AG08396 (cell line): Measurements from ENCODE around the gene FABP2.
A peak's percentile ranks its signal among the peaks of the same experiment; 100 is the strongest.
"Not testable (repeated sequence)": the region's sequence is repeated elsewhere in the genome, so short reads cannot be mapped to it uniquely, and the experiment has no call there.

Experiments
- DNase-seq: peaks from one replicate; pipeline ENCODE4 v3.0.0; 2012; ENCODE audit warnings: low spot score, mixed read lengths

Gene FABP2

GRCh38 chr4:119310826-119311225, 11.1 kb downstream of the FABP2 start:
- no peak for DNase-seq

DNA sequence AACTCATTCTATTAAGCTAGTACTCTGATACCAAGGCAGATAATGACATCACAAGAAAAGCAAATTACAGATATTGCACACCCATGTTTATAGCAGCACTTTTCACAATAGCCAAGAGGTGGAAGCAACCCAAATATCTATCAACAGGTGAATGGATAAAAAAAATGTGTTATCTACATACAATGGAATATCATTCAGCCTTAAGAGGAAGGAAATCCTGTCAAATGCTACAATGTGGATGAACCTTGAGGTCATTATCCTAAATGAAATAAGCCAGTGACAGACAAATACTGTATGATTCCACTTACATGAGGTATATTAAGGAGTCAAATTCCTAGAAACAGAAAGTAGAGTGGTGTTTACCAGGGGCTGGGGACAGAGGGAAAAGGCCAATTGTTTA, 14.3 kb downstream of the FABP2 start:
- DNase-seq = no peak

DNA sequence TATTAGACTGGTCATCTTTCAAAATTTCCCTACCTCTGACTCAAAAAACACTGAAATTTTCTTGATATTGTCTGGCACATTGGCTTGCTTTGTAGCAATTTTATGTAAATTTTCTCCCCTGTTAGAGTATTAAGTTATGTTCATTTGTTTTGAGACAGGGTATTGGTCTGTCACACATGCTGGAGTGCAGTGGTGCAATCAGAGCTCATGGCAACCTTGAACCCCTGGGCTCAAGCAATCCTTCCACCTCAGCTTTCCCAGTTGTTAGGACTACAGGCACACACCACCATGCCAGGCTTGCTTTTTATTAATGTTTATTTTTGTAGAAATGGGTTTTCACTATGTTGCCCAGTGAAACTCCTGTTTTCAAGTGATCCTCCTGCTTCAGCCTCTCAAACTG, 17.5 kb downstream of the FABP2 start:
- no peak for DNase-seq

GRCh38 chr4:119303587-119304305, 18.2 kb downstream of the FABP2 start:
- DNase-seq = no peak

DNA sequence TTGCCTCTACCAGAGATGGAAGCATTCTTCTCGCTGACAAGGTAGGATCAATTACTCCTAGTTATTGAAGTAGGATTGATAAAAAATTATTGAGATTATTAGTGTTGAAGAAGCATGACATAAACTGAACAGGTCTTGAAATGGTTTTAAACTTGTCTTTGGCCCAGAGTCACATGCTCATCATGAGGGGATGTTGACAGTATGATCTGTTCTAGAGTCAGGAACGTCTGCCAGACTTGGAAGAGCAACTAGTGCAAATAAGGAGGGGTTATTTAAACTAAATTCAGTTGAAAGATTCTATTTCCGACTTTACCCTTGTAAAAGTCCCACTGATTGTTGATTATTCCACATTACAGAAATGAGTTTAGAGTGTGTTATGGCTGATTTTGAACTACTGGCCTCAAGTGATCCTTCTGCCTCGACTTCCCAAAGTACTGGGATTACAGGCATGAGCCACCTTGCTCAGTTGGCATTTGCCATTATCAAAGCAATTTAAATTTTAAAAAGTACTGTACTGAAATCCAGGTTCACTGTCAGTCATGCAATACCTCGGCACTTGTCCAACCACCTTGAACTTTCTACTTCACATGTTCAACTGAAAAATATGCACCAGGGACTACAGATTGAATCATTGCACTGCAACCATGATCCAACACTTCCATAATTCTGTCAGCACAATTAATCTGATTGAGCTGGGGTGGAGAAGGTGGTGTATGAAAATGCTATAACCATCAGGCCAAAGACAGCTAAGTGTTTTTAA, 19.7 kb downstream of the FABP2 start:
- no peak for DNase-seq

GRCh38 chr4:119300101-119300978, 21.6 kb downstream of the FABP2 start:
- DNase-seq = peak; percentile 93

DNA sequence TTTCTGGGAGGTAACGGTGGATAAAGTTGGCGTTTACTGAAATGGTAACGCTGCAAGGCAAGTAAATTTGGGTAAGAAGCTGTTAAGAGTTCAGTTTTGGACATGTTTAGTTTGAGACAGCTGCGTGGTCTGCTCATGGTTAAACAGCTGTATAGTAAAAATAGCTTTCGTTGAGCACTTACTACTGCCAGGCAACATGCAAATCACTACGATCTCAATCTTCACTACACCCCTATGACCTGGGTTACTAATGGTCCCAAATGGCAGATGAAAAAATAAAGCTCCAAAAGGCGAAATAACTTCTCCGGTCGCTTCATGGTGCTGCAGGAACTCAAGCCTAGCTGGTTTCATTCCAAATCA, 22.2 kb downstream of the FABP2 start:
- DNase-seq = no peak

- DNase-seq = peak; percentile 17
These were observed 22.7 kb downstream of the FABP2 start for GRCh38 chr4:119299260-119299671.

- no peak for DNase-seq
These were observed 24.1 kb downstream of the FABP2 start for GRCh38 chr4:119297795-119298194.

GRCh38 chr4:119296356-119296755, 25.6 kb downstream of the FABP2 start:
- no peak for DNase-seq

DNA sequence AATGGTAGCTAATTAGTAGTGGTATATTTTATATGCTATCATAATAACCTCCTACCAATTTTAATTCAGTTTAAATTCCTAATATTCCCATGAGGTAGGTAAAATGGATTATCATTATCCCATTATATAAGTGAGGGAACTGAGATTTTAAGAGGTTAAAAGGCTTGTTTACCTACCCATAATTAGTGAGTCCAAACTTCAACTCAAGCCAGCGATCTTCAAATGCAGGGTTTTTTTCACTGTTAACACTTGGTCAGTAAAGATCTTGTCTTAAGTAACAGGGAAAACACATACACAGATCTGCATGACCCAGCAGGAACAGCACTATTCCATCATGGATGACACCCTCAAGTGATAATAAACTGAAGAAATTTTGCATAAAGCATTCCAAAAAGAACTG, 31.3 kb downstream of the FABP2 start:
- DNase-seq = no peak

DNA sequence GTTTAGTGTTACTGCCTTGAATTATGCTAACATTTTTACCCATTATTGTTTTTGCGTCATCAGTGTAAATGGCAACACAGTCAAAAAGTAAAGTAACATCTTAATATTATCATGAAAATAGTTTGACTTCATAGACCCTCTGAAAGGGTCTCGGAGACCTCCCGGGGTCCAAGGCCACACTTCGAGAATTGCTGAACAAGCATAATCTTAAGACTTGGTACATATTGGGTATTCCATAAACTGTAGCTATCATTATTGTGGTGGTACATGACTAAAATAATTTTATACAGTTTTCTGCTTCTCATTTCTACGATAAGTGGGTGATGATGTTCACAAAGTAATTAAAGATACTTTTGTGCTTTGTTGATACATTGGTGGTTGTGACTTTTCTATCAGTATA, 32.6 kb downstream of the FABP2 start:
- no peak for DNase-seq

- peak; percentile 20 for DNase-seq
These were observed 35.4 kb downstream of the FABP2 start for GRCh38 chr4:119286377-119287002.

DNA sequence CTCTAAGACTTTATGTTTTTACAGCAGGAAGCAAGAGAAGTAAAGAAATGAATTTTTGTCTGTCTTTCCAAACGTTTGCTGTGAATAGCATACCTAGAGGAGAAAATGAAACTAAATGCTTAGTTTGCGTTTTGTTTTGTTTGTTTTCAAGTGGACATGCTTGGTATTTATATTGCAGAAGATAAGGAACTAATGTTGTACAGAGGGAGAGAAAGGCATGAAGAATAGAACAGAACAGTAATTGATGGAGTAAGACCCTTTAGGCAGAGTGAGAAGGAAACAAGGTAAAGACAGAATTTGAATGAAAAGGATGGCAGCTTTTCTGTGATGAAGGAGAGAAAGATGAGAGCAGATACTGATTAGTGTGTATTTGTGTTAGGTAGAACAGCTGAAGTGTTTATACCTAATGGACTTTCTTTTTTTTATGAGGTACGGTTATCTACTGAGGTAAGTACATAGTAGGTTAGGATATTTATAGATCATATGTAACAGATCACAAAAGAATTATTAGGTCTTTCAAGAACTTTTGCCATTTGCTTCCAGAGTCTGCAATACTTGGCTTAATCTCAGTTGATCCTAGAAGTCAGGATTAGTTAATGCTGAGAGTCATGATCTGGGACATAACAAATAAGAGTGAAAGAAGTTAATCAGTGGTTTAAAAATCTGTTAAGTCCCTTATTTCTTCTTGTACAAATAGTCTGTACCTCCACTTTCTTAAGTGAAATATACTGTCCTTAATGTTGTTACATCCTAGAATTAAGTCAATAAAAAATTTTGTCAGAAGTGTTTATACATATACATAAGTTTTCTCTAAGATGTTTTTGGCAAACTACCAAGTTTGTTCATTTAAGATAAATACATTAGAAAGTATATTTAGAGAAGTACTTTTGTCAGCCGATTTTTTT, 36.8 kb downstream of the FABP2 start:
- DNase-seq = no peak

DNA sequence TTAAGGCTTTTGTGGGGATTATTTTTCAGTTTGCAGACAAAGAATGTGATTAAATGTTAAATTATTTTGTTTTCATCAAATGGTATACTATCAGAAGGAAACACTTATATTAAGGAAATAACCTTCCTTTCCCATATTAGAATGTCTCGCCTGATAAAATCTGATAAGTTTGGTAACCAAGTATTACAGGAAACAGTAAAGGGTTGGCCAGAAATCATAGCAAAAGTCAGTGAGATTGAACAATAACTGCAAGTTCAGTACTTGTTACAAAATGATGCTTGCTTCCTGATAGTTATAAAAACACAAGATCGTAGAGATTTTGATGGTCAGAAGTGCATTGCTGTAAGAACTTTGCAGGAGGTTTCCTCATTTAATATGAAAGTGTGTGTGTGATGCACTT, 40.5 kb downstream of the FABP2 start:
- no peak for DNase-seq

GRCh38 chr4:119279945-119280344, 42.0 kb downstream of the FABP2 start:
- not testable (repeated sequence) for DNase-seq

DNA sequence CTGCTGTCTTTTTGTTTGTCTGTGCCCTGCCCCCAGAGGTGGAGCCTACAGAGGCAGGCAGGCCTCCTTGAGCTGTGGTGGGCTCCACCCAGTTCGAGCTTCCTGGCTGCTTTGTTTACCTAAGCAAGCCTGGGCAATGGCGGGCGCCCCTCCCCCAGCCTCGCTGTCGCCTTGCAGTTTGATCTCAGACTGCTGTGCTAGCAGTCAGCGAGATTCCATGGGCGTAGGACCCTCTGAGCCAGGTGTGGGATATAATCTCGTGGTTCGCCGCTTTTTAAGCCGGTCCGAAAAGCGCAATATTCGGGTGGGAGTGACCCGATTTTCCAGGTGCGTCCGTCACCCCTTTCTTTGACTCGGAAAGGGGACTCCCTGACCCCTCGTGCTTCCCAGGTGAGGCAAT, 42.4 kb downstream of the FABP2 start:
- DNase-seq = not testable (repeated sequence)

GRCh38 chr4:119271361-119272085, 50.4 kb downstream of the FABP2 start:
- DNase-seq = no peak

GRCh38 chr4:119268466-119268865, 53.5 kb downstream of the FABP2 start:
- no peak for DNase-seq
